Esophagus muscularis mucosa (tissue), 4 donors: ENCODE data around the gene DCUN1D4. TPM values are rescaled to one million over a fixed set of nuclear protein-coding genes. Genes with fewer than 3 reads are reported as not detected.

ENCODE experiments used
- DNase-seq: peaks from one replicate; pipeline ENCODE4 v3.0.0-alpha.2; 2017; ENCODE audit errors: extremely low spot score
- H3K27ac ChIP-seq, 4 donors: fragments of 200-600 bp; sonication (generic); replicated peaks in 1 of 4; 1 replicate in 3 of 4; 2 replicates in 1 of 4; pipeline ENCODE4 v1.5.1; 2016 to 2019; ENCODE audit warnings: mild to moderate bottlenecking in 1 of 4
- H3K27me3 ChIP-seq, 4 donors: fragments of 200-600 bp; sonication (generic); one replicate each; pipeline versions ENCODE4 v1.5.1 to v1.6.0; 2016 to 2019
- H3K36me3 ChIP-seq, 4 donors: fragments of 200-600 bp; sonication (generic); one replicate each; pipeline ENCODE4 v1.5.1; 2016 to 2019
- H3K4me1 ChIP-seq, 4 donors: fragments of 200-600 bp; sonication (generic); one replicate each; pipeline ENCODE4 v1.5.1; 2016 to 2019
- H3K4me3 ChIP-seq, 4 donors: fragments of 200-600 bp; sonication (generic); 1 replicate in 2 of 4; 2 replicates in 2 of 4; pipeline ENCODE4 v1.5.1; 2016 to 2019; ENCODE audit warnings: mild to moderate bottlenecking in 4 of 4, moderate library complexity in 1 of 4
- H3K9me3 ChIP-seq, 4 donors: fragments of 200-600 bp; sonication (generic); 1 replicate in 3 of 4; 2 replicates in 1 of 4; pipeline ENCODE4 v1.5.1; 2016 to 2019
- CTCF ChIP-seq, 3 experiments: fragments of 200-600 bp in 2 of 3; fragments of 450-650 bp in 1 of 3; sonication (generic) in 2 of 3; IDR thresholded peaks; one replicate each; pipeline ENCODE4 v1.5.1; 2017 to 2019; ENCODE audit warnings: antibody characterized with exemption in 3 of 3, mild to moderate bottlenecking in 2 of 3, moderate library complexity in 1 of 3
- EP300 ChIP-seq: sonication (generic); formaldehyde crosslinking; IDR thresholded peaks from one replicate; pipeline ENCODE4 v1.6.1; 2017; ENCODE audit warnings: antibody characterized with exemption
- POLR2A ChIP-seq: fragments of 450-650 bp; IDR thresholded peaks from one replicate; pipeline ENCODE4 v1.6.1; 2017; ENCODE audit warnings: antibody characterized with exemption, moderate library complexity, mild to moderate bottlenecking, low read depth
- POLR2AphosphoS5 ChIP-seq, 2 donors: sonication (generic); formaldehyde crosslinking; IDR thresholded peaks; one replicate each; pipeline ENCODE4 v1.6.1; 2017; ENCODE audit warnings: antibody characterized with exemption in 2 of 2
- WGBS: methylation state at CpG from one replicate; pipeline ENCODE4 v1.1.5; 2018; 5-methylcytosine and 5-hydroxymethylcytosine counted together
- intact Hi-C: fragments of 100-400 bp; cut with DNase I; formaldehyde crosslinking; loops from one replicate; pipeline ENCODE4 v1.15.1; 2023
- total RNA-seq, 4 donors: library from RNA; depleted of rRNA; stranded (reverse); fragments of >200 nt; gene quantifications; one replicate each; pipeline versions ENCODE4 v1.1.0 to v1.2.1, GENCODE V29; 2016

Gene DCUN1D4
- total RNA-seq, 4 donors from 2014 or later: 36.0 to 70.6 (median 51.9) TPM

GRCh38 chr4:51833236-51833635 is 9.7 kb upstream of the DCUN1D4 start:
- intact Hi-C loops: no loop called here
- no peaks in the 10 kb centered on the region for H3K27me3 ChIP-seq

GRCh38 chr4:51835079-51835478 is 7.9 kb upstream of the DCUN1D4 start:
- no peak for DNase-seq
- no peaks in the 10 kb centered on the region for H3K27me3 ChIP-seq
- no peaks in the 10 kb centered on the region for H3K36me3 ChIP-seq
- no peak overlapping the region for H3K27ac ChIP-seq
- H3K4me3 ChIP-seq: no peak overlapping the region
- intact Hi-C loops: no loop called here
- TF ChIP-seq POLR2A: no peak
- TF ChIP-seq CTCF (IDR thresholded peaks at IDR 0.05): no peak
- TF ChIP-seq EP300: no peak
- TF ChIP-seq POLR2AphosphoS5 (IDR thresholded peaks at IDR 0.05): no peak
- 100% methylated on average over 1 of the region's 1 CpG for WGBS
- no peaks in the 10 kb centered on the region for H3K4me1 ChIP-seq
- H3K9me3 ChIP-seq: no peaks in the 10 kb centered on the region

More at GRCh38 chr4:51833236-51833635, 9.7 kb upstream of the DCUN1D4 start:
- TF ChIP-seq CTCF (IDR thresholded peaks at IDR 0.05): no peak
- Histone ChIP-seq H3K4me1 (no peaks in the 10 kb centered on the region), H3K36me3 (no peaks in the 10 kb centered on the region), H3K4me3 (no peak overlapping the region), H3K9me3 (no peaks in the 10 kb centered on the region), H3K27ac (no peak overlapping the region)
- no peak for DNase-seq

GRCh38 chr4:51835855-51836254 is 7.1 kb upstream of the DCUN1D4 start:
- TF ChIP-seq POLR2A (no peak), CTCF (IDR thresholded peaks at IDR 0.05) (no peak), POLR2AphosphoS5 (IDR thresholded peaks at IDR 0.05) (no peak), EP300 (no peak)
- intact Hi-C loops: no loop called here
- Histone ChIP-seq H3K9me3 (no peaks in the 10 kb centered on the region), H3K27me3 (no peaks in the 10 kb centered on the region), H3K27ac (no peak overlapping the region), H3K36me3 (no peaks in the 10 kb centered on the region), H3K4me1 (no peaks in the 10 kb centered on the region), H3K4me3 (no peak overlapping the region)
- whole genome bisulfite sequencing: 62% methylated on average over 1 of the region's 1 CpG
- no peak for DNase-seq

GRCh38 chr4:51836549-51836948 is 6.4 kb upstream of the DCUN1D4 start:
- Histone ChIP-seq H3K4me3 (no peak overlapping the region), H3K4me1 (peaks cover 0 to 1% (median under 1%) of the 10 kb centered on the region in 4 donors), H3K27me3 (no peaks in the 10 kb centered on the region), H3K9me3 (no peaks in the 10 kb centered on the region), H3K36me3 (no peaks in the 10 kb centered on the region), H3K27ac (no peak overlapping the region)
- WGBS: 63% methylated on average over 4 of the region's 4 CpGs
- DNase-seq: no peak
- intact Hi-C loops: no loop called here
- TF ChIP-seq EP300 (no peak), CTCF (IDR thresholded peaks at IDR 0.05) (no peak), POLR2AphosphoS5 (IDR thresholded peaks at IDR 0.05) (no peak), POLR2A (no peak)

GRCh38 chr4:51840781-51841180 is 2.2 kb upstream of the DCUN1D4 start:
- Histone ChIP-seq H3K27me3 (no peaks in the 10 kb centered on the region), H3K27ac (no peak overlapping the region), H3K9me3 (no peaks in the 10 kb centered on the region), H3K4me3 (no peak overlapping the region), H3K4me1 (peaks cover 12 to 19% (median 17%) of the 10 kb centered on the region in 4 donors), H3K36me3 (no peaks in the 10 kb centered on the region)
- DNase-seq: no peak
- 90% methylated on average over 4 of the region's 4 CpGs for WGBS
- TF ChIP-seq POLR2A: no peak
- no peak for TF ChIP-seq POLR2AphosphoS5 (IDR thresholded peaks at IDR 0.05)
- no peak for TF ChIP-seq EP300
- TF ChIP-seq CTCF (IDR thresholded peaks at IDR 0.05): no peak
- intact Hi-C loops: no loop called here
